ENCODE measurements around the gene APOL2. TPM values are rescaled to one million over a fixed set of nuclear protein-coding genes. Genes with fewer than 3 reads are reported as not detected.

Gene APOL2
- total RNA-seq, 4 donors from 2014 or later = 39.0 to 121 (median 66.6) TPM

GRCh38 chr22:36267896-36268485 is 28.7 kb upstream of the APOL2 start:
- no peak for TF ChIP-seq CTCF (IDR thresholded peaks at IDR 0.05; ENCODE audit: low read depth)

- TF ChIP-seq CTCF (IDR thresholded peaks at IDR 0.05; ENCODE audit: low read depth) = no peak
Measured at GRCh38 chr22:36267058-36267457, 27.7 kb upstream of the APOL2 start.

- no peak for TF ChIP-seq CTCF (IDR thresholded peaks at IDR 0.05; ENCODE audit: low read depth)
Measured at GRCh38 chr22:36259615-36260300, 20.4 kb upstream of the APOL2 start.

GRCh38 chr22:36258701-36259614 is 19.6 kb upstream of the APOL2 start:
- no peak for TF ChIP-seq CTCF (IDR thresholded peaks at IDR 0.05; ENCODE audit: low read depth)

GRCh38 chr22:36257948-36258670 is 18.8 kb upstream of the APOL2 start:
- no peak for TF ChIP-seq CTCF (IDR thresholded peaks at IDR 0.05; ENCODE audit: low read depth)

GRCh38 chr22:36257308-36257707 is 18.0 kb upstream of the APOL2 start:
- no peak for TF ChIP-seq CTCF (IDR thresholded peaks at IDR 0.05; ENCODE audit: low read depth)

Data from subcutaneous adipose tissue (tissue), 4 donors.